GM18867 (cell line): ENCODE data around the gene XIST.
"Not testable (repeated sequence)": the region's sequence is repeated elsewhere in the genome, so short reads cannot be mapped to it uniquely, and the experiment has no call there.

ENCODE experiments used
- ATAC-seq: cut with Tn5 transposase; IDR thresholded peaks from one replicate; pipeline ENCODE4 v1.9.1; 2021; ENCODE audit warnings: mild to moderate bottlenecking, moderate library complexity; ENCODE audit not compliant: unreplicated experiment

Gene XIST

GRCh38 chrX:73852467-73852866, at the start of gene XIST:
Gene XIST (minus strand): TSS chrX:73852714.
- peak; percentile 14 for ATAC-seq

DNA sequence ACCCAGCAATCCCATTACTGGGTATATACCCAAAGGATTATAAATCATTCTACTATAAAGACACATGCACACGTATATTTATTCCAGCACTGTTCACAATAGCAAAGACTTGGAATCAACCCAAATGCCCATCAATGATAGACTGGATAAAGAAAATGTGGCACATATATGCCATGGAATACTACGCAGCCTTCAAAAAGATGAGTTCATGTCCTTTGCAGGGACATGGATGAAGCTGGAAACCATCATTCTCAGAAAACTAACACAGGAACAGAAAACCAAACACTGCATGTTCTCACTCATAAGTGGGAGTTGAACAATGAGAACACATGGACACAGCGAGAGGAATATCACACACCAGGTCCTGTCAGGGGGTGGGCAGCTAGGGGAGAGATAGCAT, 45.8 kb upstream of the XIST start:
- ATAC-seq, result not testable (repeated sequence)

GRCh38 chrX:73892515-73893090, 40.1 kb upstream of the XIST start:
- ATAC-seq, result not testable (repeated sequence)

DNA sequence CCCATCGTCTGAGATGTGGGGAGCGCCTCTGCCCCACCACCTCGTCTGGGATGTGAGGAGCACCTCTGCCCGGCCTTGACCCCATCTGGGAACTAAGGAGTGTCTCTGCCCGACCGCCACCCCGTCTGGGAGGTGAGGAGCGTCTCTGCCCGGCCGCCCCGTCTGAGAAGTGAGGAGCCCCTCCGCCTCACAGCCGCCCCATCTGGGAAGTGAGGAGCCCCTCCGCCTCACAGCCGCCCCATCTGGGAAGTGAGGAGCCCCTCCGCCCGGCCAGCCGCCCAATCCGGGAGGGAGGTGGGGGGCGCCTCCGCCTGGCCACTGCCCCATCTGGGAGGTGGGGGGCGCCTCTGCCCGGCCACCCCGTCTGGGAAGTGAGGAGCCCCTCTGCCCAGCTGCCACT, 29.7 kb upstream of the XIST start:
- not testable (repeated sequence) for ATAC-seq

- no peak for ATAC-seq
Observed at GRCh38 chrX:73877687-73878086, 25.2 kb upstream of the XIST start.

DNA sequence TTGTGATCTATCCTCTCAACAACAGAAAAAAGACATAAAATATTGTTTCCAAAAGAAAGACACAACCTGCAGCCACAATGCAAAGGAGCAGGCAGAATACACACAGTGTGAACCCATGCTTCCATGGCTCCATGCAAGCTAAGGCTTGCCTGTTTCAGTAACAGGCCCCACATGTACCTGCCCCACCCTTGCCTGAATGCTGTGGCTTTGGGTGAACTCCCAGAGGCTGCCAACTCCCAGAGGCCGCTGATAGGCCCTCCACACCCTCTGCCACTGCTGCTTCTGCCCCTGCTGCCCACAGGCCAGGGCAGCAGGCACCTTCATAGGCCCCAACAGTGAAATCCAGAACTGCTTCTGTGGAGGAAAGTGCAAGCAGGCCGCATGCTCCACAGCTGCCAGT, 24.4 kb upstream of the XIST start:
- no peak for ATAC-seq

DNA sequence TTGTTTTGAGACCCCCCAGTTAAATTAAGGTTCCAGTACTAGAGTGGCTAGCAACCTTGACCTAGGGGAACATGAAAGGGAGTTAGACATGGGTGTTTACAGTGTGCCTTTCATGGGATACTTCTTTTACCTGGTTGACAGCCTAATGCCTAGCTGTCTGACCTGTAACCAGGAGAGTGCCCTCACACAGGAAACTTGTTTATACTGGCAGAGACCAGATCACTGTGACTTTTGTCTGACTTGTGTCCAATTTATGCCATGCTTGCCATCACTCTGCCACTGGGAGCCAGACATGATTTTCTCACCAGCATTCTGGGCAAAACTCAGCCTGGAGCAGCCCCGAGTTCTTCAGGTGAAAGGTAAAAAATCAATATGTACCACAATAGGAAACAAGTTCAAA, 16.4 kb upstream of the XIST start:
- no peak for ATAC-seq

DNA sequence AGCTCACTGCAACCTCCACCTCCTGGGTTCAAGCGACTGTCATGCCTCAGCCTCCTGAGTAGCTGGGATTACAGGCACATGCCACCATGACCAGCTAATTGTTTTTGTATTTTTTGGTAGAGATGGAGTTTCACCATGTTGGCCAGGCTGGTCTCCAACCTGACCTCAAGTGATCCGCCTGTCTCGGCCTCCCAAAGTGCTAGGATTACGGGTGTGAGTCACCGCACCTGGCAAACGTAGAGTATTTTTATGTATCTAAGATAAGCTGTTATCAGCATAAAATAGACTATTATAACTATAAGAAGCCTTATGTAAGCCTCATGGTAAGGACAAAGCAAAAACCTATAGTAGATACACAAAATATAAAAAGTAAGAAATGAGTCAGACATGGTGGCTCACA, 14.6 kb upstream of the XIST start:
- no peak for ATAC-seq

DNA sequence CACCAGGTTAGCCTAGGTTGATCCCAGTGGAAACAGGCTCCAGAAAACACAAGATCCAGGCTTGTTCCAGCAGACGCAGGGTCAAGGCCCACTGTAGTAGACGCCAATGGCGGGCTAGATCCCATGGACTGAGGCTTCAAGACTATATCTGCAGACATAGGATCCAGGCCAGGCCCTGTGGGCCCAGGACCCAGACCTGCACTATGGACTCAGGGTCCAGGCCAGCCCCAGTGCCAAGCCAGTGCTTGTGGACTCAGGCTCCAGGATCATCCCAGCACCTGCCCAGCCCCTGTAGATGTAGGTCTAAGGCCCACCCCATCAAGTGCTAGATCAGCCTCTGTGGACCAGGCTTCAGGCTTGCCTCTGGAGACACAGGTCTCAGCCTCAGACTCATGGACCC, 11.3 kb upstream of the XIST start:
- ATAC-seq, result no peak

DNA sequence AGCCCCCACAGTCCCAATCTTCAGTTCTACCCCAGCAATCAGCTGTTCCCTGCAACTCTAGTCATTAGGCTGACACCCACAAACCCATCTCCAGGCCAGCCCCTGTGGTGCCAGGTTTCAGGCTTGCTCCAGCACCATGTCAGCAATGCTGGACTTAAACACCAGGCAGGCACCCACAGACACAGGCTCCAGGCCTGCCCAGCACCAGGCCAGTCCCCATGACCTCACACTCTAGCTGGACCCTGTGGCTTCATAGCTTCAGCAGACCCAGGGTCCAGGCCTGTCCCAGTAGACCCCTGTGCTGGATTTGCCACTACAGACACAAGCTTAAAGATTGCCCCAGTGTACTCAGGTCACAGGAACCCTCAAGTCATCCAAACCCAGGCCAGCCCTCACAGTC, 10.8 kb upstream of the XIST start:
- no peak for ATAC-seq

GRCh38 chrX:73859622-73860021, 7.1 kb upstream of the XIST start:
- no peak for ATAC-seq

GRCh38 chrX:73855546-73855945, 3.0 kb upstream of the XIST start:
- no peak for ATAC-seq

DNA sequence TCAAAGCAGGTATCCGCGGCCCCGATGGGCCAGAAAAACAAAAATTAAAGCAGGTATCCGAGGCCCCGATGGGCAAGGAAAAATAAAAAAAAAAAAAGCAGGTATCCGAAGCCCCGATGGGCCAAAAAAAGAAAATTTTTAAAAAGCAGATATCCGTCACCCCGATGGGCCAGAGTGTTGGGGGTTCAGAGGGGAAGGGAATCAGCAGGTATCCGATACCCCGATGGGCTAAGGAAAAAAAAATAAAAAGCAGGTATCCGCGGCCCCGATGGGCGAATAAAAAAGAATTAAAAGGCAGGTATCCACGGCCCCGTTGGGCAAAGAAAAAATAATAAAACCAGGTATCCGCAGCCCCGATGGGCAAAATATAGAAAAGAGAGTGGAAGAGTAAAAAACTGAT, 492 bp downstream of the XIST start:
- no peak for ATAC-seq

GRCh38 chrX:73851014-73852009, 1.2 kb downstream of the XIST start:
- ATAC-seq, result peak; percentile 78

DNA sequence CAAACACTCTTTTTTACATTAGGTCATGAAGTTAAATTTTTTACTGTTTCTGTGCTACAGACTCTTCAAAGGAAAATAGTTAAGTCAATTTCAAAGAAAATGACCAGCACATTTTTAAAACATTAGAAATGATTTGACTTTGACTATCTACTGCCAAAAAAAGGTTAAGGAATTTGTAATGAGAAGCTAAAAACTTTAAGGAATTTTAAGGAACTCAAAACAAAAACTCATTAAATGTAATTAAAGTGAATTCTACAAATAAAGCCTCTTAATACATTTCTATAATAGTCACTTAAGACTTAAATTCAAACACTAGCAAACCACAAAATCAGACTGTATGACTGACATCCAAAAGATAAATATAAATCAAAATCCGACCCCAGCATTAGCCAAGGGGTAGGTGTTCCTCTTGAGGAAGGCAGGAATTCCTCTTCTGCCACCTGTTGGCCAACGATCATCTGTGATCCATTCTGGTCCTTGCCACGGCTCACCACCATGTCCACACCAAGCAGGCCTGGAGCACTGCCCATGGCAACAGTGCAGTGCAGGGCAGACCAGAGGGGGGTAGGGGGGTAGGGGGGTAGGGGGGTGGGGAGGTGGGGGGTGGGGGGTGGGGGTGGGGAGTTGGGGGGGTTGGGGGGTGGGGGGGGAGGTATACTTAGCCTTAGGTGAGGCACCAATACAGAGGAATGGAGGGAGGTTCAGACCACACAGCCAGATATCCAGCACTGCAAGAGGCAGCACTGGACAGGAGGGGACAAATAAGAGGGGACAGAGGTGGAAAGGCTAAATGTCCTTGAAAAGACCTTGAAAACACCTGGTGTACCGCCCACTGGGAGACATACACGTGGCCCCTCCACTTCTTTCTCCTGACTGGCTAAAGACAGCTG, 2.1 kb downstream of the XIST start:
- no peak for ATAC-seq

DNA sequence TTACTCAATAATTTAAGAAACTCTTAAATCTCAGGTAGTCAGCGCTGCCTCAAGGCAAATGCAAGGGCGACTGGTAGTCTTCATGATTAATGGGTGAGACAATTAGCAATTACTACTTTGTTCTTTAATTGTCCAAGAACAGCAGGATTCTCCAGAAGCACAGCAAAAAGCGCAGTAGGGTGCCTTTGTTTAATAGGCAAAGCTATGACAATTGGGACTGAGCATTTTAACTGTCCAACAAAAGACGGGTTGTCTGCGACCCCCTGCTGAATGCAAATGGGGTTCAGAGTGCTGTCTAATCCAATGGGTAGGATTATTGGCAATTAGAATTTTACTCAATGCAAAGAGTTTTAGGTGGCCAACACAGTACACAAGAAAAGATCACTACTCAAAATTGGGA, 3.4 kb downstream of the XIST start:
- no peak for ATAC-seq

DNA sequence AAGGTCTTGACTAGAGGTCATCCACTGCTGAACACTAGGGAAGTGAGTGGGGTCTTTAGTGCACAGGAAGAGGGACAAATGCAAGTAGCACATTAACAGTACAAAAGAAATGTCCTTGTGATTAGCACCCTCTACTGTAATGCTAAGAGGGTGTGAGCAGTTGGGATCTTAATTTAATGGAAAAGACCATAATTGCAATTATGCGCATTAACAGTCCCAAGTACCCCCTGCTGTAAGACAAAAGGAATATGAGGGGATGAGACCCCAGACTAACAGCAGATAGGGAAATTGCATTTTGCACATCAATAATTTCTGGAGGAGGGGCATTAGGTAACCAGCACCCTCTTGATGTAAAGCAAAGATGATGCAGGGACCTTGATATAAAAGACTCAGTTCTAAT, 4.5 kb downstream of the XIST start:
- no peak for ATAC-seq

GRCh38 chrX:73847100-73847499, 5.4 kb downstream of the XIST start:
- no peak for ATAC-seq

GRCh38 chrX:73842541-73843234, 9.8 kb downstream of the XIST start:
- ATAC-seq, result no peak

DNA sequence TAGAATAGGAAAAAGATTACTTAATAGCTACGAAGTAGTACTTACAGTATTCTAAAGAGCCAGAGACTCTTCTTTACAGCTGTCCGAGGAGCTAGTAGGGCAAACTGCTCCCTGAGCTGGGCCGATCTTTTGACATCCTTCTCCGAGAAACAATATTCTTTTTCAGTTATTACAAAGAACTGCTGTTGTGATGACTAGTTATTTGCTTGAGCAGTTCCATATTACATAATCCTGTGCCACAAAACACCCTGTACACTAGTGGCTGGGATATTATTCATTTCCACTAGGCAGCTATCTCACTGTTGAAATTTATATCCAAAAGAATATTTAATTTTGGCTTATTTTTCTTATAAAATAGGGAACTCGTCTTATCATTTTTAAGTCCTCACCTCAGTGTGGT, 11.2 kb downstream of the XIST start:
- ATAC-seq, result no peak
